WTC11 (cell line): ENCODE measurements around the gene NGB. TPM values are rescaled to one million over a fixed set of nuclear protein-coding genes. Genes with fewer than 3 reads are reported as not detected.

Experiments
- ATAC-seq: fragments of 200-7000 bp; cut with Tn5 transposase; 2 replicates; pipeline ENCODE4 v1.10.0; 2021; ENCODE audit warnings: mild to moderate bottlenecking, moderate library complexity
- CTCF ChIA-PET: fragments of 300-600 bp; sonication (Branson Sonifier 250); formaldehyde crosslinking; loops from one replicate; lab custom pipeline; 2021; ENCODE audit warnings: antibody characterized with exemption; lab: Charles Lee
- POLR2A ChIA-PET: fragments of 350-600 bp; sonication (Branson Sonifier 250); formaldehyde crosslinking; loops from one replicate; lab custom pipeline; 2021; ENCODE audit warnings: antibody characterized with exemption; lab: Charles Lee
- DNase-seq: peaks from one replicate; pipeline ENCODE4 v3.0.0; 2021; ENCODE audit warnings: low spot score
- H3K27ac Mint-ChIP-seq: 2 replicates; pipeline ENCODE4 v1.8.0; 2021; ENCODE audit warnings: mixed read lengths
- H3K27me3 Mint-ChIP-seq: 2 replicates; pipeline ENCODE4 v1.8.0; 2021; ENCODE audit warnings: low read depth, mild to moderate bottlenecking, moderate library complexity, mixed read lengths
- H3K36me3 Mint-ChIP-seq: 2 replicates; pipeline ENCODE4 v1.8.0; 2021; ENCODE audit warnings: mixed read lengths
- H3K4me1 Mint-ChIP-seq: 2 replicates; pipeline ENCODE4 v1.8.0; 2022; ENCODE audit warnings: mixed read lengths
- H3K4me3 Mint-ChIP-seq: 2 replicates; pipeline ENCODE4 v1.8.0; 2021; ENCODE audit warnings: mild to moderate bottlenecking, moderate library complexity, mixed read lengths
- H3K9me3 Mint-ChIP-seq: 2 replicates; pipeline ENCODE4 v1.8.0; 2021; ENCODE audit warnings: mixed read lengths
- FOXK1 ChIP-seq: sonication (generic); formaldehyde crosslinking; IDR thresholded peaks from 2 replicates; pipeline ENCODE4 v1.8.0; 2022; ENCODE audit warnings: mild to moderate bottlenecking, moderate library complexity, missing genetic modification reagents
- GABPB1 ChIP-seq: sonication (generic); formaldehyde crosslinking; IDR thresholded peaks from 2 replicates; pipeline ENCODE4 v1.8.1; 2023; ENCODE audit warnings: mild to moderate bottlenecking, missing genetic modification reagents
- GTF2I ChIP-seq: fragments of 250-450 bp; sonication (Bioruptor Pico); conservative IDR thresholded peaks from 2 replicates; pipeline ENCODE4 v1.4.0; 2021; ENCODE audit warnings: mild to moderate bottlenecking
- KAT7 ChIP-seq: sonication (generic); formaldehyde crosslinking; IDR thresholded peaks from 2 replicates; pipeline ENCODE4 v1.8.1; 2023; ENCODE audit warnings: missing genetic modification reagents, mild to moderate bottlenecking, borderline replicate concordance
- MYBL2 ChIP-seq: sonication (generic); formaldehyde crosslinking; IDR thresholded peaks from 2 replicates; pipeline ENCODE4 v1.8.1; 2023; ENCODE audit warnings: mild to moderate bottlenecking, moderate library complexity, missing genetic modification reagents
- TEAD4 ChIP-seq: sonication (generic); formaldehyde crosslinking; IDR thresholded peaks from 2 replicates; pipeline ENCODE4 v1.8.0; 2022; ENCODE audit warnings: mild to moderate bottlenecking, missing genetic modification reagents
- ZNF138 ChIP-seq: sonication (generic); formaldehyde crosslinking; conservative IDR thresholded peaks from 2 replicates; pipeline ENCODE4 v1.8.1; 2022; ENCODE audit warnings: mild to moderate bottlenecking, moderate library complexity, missing genetic modification reagents
- ZNF416 ChIP-seq: fragments of 250-450 bp; sonication (Bioruptor Pico); IDR thresholded peaks from 2 replicates; pipeline ENCODE4 v1.9.0; 2021; ENCODE audit warnings: mild to moderate bottlenecking, inconsistent platforms
- ZNF423 ChIP-seq: fragments of 250-450 bp; sonication (Bioruptor Pico); IDR thresholded peaks from 2 replicates; pipeline ENCODE4 v2.1.2; 2022; ENCODE audit warnings: mild to moderate bottlenecking, moderate library complexity
- total RNA-seq: library from RNA; stranded (reverse); gene quantifications from 3 replicates; pipeline ENCODE4 v1.2.3, GENCODE V29; 2021
- TF ChIP-seq, protein P1 (sequence below): fragments of 250-450 bp; sonication (Bioruptor Pico); IDR thresholded peaks from 2 replicates; pipeline ENCODE4 v1.9.0; 2021; ENCODE audit warnings: mild to moderate bottlenecking
- TF ChIP-seq, protein P2 (sequence below): sonication (generic); formaldehyde crosslinking; IDR thresholded peaks from 2 replicates; pipeline ENCODE4 v1.8.1; 2023; ENCODE audit warnings: mild to moderate bottlenecking, missing genetic modification reagents, moderate library complexity
- TF ChIP-seq, protein P3 (sequence below): sonication (generic); formaldehyde crosslinking; IDR thresholded peaks from 2 replicates; pipeline ENCODE4 v1.8.0; 2023; ENCODE audit warnings: mild to moderate bottlenecking, missing genetic modification reagents
- TF ChIP-seq, protein P4 (sequence below): sonication (generic); formaldehyde crosslinking; IDR thresholded peaks from 2 replicates; pipeline ENCODE4 v1.8.1; 2022; ENCODE audit warnings: low read depth, missing genetic modification reagents, borderline replicate concordance
- TF ChIP-seq, protein P5 (sequence below): sonication (generic); formaldehyde crosslinking; IDR thresholded peaks from 2 replicates; pipeline ENCODE4 v1.8.1; 2023; ENCODE audit warnings: mild to moderate bottlenecking, missing genetic modification reagents, moderate library complexity
- TF ChIP-seq, protein P6 (sequence below): sonication (generic); formaldehyde crosslinking; IDR thresholded peaks from 2 replicates; pipeline ENCODE4 v1.8.1; 2023; ENCODE audit warnings: mild to moderate bottlenecking, moderate library complexity, missing genetic modification reagents

Gene NGB
- total RNA-seq, 1 experiment from 2014 or later, result 0.33 TPM

DNA sequence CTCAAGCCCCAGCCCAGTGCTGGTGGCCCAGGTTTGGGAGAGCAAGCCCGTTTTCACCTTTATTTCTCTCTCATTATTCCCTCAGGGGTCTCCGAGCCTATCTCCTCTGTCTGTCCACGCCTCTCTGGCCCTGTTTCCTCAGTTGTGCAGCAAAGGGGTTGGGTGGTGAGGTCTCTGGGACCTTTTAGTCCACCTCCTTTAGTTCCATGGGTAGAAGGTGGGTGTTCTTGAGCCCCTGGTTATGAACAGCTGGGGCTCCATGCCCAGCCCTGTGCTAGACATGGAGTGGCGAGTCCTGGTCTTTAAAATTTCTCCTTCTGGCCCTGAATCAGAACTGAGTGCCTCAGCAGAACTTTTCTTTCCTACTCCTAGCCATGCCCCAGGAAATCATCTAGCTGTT lies 1.3 kb upstream of the NGB start:
- H3K36me3 Mint-ChIP-seq, result no peaks in the 10 kb centered on the region
- CTCF ChIA-PET, result no interaction called here
- TF ChIP-seq ZNF416 (CRISPR knock-in tag) (no peak), GTF2I (CRISPR knock-in tag) (no peak), ZNF423 (CRISPR knock-in tag) (no peak), ZNF138 (no peak), FOXK1 (CRISPR knock-in tag) (no peak), MYBL2 (CRISPR knock-in tag) (no peak), TEAD4 (CRISPR knock-in tag) (no peak), GABPB1 (CRISPR knock-in tag) (no peak), KAT7 (CRISPR knock-in tag) (no peak)
- TF ChIP-seq, protein P1, sequence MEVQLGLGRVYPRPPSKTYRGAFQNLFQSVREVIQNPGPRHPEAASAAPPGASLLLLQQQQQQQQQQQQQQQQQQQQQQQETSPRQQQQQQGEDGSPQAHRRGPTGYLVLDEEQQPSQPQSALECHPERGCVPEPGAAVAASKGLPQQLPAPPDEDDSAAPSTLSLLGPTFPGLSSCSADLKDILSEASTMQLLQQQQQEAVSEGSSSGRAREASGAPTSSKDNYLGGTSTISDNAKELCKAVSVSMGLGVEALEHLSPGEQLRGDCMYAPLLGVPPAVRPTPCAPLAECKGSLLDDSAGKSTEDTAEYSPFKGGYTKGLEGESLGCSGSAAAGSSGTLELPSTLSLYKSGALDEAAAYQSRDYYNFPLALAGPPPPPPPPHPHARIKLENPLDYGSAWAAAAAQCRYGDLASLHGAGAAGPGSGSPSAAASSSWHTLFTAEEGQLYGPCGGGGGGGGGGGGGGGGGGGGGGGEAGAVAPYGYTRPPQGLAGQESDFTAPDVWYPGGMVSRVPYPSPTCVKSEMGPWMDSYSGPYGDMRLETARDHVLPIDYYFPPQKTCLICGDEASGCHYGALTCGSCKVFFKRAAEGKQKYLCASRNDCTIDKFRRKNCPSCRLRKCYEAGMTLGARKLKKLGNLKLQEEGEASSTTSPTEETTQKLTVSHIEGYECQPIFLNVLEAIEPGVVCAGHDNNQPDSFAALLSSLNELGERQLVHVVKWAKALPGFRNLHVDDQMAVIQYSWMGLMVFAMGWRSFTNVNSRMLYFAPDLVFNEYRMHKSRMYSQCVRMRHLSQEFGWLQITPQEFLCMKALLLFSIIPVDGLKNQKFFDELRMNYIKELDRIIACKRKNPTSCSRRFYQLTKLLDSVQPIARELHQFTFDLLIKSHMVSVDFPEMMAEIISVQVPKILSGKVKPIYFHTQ, result no peak
- TF ChIP-seq, protein P2, sequence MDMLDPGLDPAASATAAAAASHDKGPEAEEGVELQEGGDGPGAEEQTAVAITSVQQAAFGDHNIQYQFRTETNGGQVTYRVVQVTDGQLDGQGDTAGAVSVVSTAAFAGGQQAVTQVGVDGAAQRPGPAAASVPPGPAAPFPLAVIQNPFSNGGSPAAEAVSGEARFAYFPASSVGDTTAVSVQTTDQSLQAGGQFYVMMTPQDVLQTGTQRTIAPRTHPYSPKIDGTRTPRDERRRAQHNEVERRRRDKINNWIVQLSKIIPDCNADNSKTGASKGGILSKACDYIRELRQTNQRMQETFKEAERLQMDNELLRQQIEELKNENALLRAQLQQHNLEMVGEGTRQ, result no peak
- TF ChIP-seq, protein P3, sequence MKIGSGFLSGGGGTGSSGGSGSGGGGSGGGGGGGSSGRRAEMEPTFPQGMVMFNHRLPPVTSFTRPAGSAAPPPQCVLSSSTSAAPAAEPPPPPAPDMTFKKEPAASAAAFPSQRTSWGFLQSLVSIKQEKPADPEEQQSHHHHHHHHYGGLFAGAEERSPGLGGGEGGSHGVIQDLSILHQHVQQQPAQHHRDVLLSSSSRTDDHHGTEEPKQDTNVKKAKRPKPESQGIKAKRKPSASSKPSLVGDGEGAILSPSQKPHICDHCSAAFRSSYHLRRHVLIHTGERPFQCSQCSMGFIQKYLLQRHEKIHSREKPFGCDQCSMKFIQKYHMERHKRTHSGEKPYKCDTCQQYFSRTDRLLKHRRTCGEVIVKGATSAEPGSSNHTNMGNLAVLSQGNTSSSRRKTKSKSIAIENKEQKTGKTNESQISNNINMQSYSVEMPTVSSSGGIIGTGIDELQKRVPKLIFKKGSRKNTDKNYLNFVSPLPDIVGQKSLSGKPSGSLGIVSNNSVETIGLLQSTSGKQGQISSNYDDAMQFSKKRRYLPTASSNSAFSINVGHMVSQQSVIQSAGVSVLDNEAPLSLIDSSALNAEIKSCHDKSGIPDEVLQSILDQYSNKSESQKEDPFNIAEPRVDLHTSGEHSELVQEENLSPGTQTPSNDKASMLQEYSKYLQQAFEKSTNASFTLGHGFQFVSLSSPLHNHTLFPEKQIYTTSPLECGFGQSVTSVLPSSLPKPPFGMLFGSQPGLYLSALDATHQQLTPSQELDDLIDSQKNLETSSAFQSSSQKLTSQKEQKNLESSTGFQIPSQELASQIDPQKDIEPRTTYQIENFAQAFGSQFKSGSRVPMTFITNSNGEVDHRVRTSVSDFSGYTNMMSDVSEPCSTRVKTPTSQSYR (CRISPR knock-in tag), result no peak
- TF ChIP-seq, protein P4, sequence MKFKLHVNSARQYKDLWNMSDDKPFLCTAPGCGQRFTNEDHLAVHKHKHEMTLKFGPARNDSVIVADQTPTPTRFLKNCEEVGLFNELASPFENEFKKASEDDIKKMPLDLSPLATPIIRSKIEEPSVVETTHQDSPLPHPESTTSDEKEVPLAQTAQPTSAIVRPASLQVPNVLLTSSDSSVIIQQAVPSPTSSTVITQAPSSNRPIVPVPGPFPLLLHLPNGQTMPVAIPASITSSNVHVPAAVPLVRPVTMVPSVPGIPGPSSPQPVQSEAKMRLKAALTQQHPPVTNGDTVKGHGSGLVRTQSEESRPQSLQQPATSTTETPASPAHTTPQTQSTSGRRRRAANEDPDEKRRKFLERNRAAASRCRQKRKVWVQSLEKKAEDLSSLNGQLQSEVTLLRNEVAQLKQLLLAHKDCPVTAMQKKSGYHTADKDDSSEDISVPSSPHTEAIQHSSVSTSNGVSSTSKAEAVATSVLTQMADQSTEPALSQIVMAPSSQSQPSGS (CRISPR knock-in tag), result no peak
- TF ChIP-seq, protein P5, sequence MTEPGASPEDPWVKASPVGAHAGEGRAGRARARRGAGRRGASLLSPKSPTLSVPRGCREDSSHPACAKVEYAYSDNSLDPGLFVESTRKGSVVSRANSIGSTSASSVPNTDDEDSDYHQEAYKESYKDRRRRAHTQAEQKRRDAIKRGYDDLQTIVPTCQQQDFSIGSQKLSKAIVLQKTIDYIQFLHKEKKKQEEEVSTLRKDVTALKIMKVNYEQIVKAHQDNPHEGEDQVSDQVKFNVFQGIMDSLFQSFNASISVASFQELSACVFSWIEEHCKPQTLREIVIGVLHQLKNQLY, result no peak
- TF ChIP-seq, protein P6, sequence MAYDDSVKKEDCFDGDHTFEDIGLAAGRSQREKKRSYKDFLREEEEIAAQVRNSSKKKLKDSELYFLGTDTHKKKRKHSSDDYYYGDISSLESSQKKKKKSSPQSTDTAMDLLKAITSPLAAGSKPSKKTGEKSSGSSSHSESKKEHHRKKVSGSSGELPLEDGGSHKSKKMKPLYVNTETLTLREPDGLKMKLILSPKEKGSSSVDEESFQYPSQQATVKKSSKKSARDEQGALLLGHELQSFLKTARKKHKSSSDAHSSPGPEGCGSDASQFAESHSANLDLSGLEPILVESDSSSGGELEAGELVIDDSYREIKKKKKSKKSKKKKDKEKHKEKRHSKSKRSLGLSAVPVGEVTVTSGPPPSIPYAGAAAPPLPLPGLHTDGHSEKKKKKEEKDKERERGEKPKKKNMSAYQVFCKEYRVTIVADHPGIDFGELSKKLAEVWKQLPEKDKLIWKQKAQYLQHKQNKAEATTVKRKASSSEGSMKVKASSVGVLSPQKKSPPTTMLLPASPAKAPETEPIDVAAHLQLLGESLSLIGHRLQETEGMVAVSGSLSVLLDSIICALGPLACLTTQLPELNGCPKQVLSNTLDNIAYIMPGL (CRISPR knock-in tag), result no peak
- TF ChIP-seq, all 79 proteins: peak for 0
- POLR2A ChIA-PET, result no interaction called here
- no peak overlapping the region for H3K27ac Mint-ChIP-seq
- peaks cover 8% of the 10 kb centered on the region for H3K4me1 Mint-ChIP-seq
- no peak for ATAC-seq
- DNase-seq, result no peak
- H3K27me3 Mint-ChIP-seq, result peaks cover 62% of the 10 kb centered on the region
- H3K4me3 Mint-ChIP-seq, result no peak overlapping the region; the same call in 1 of the 2 replicates
- H3K9me3 Mint-ChIP-seq, result peaks cover 5% of the 10 kb centered on the region
